NCI-H2081 treated with DMSO at 0.1 percent for 48 hours (cell line): ENCODE measurements around the gene CACNA1B.
"Not testable (repeated sequence)": the region's sequence is repeated elsewhere in the genome, so short reads cannot be mapped to it uniquely, and the experiment has no call there.

Source experiments
- DNase-seq: peaks from one replicate; lab custom pipeline; 2025; lab: John Stamatoyannopoulos, UW

The CACNA1B gene

DNA sequence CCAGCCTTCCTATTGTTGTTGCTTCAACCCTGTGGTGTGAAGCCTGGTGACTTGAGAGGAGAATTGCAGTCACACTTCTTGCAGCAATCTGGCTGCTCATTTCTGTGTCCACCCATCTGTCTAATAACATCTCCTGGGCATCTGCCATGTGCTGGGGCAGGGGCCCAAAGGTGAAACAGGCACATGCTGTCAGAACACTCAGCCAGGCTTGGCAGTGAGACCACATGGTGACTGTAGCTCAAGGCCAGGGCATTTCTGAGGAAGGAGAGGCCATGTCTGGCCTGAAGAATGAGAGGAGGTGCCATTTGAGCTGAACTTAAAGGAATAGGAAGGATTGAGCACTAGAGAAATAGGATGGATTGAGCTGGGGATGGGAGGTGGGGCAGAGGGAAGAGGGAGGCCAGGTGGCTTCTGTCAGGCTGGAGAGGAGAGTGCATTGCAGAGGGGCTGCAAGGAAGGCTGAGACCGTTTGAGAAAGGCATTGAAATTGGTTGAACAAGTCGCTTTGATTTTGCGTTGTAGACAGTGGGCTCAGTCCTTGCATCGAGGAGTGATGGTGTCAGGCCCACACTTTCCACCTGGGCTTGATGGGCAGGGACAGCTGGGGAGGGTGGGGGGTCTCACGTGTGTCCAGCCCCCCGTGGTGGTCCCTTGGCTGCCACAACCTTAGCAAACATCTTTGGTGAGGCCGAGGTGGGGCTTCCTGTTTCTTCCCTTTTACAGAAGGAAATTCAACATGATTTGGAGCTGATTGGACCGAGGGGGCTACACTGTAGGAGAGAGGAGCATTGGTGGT lies 222.4 kb downstream of the CACNA1B start:
- DNase-seq, result no peak

DNA sequence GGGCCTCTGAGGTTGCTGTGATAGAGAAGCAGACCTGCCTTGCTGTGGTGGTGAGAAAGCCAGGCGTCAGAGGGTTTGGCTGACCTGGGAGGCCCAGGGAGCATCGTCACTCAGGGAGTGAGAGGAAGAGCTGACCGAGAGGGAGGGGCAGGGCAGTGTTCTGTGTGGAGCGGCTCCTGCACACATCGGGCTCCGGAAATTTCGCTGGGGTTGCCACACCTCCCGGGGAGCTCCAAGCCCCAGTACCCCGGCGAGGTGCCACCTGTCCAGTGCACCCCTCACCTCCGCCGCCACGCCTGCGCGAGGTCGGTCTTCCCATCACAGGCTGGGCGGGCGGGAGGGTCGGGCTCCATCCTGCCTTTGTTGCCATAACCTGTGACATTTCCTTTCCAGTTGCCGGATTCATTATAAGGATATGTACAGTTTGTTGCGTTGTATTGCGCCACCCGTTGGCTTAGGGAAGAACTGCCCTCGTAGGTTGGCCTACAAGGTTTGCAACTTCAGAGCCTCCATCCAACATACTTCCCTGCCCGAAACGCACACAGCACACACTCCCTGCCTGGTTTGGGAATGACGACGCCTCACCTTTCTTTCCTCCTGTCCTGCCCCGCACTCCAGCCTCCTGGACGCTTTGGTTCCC lies 223.2 kb downstream of the CACNA1B start:
- DNase-seq, result no peak

DNA sequence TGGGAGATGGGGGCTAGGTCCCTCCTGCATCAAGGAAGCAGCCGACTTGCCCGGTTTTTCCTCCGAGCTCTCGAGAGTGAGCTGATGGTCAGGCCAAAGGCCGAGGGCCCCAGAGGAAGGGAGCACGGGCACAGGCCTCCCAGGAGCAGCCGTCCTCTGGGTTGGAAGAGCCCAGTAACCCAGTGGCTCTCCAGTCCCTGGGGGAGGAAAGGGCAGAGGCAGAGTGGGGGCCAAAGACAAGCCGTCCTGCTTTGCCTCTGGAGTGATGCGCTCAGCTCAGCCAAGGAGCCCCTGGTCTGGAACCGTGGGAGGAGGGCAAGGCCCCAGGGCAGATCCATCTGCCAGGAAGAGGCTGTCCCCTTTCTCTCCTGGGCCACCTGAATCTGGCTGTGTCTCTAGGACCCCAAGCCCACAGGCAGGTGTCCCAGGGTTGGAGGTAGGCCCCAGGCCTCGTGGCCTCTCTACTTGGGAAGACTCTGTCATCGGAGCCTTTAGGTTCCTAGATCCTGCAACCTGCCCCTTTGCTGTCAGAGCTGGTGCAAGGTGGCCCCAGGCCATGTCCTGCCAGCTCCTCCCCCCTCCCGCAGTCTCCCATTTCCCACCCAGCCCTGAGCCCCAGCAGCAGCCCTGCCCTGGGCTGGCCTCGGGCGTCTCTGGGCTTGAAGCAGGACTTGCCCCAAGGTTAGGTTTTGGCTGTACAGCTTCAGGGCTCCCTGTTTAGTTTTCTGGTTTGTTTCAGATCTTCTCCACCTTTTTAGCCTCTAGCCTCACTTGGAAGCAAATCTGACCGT lies 224.1 kb downstream of the CACNA1B start:
- DNase-seq, result no peak

DNA sequence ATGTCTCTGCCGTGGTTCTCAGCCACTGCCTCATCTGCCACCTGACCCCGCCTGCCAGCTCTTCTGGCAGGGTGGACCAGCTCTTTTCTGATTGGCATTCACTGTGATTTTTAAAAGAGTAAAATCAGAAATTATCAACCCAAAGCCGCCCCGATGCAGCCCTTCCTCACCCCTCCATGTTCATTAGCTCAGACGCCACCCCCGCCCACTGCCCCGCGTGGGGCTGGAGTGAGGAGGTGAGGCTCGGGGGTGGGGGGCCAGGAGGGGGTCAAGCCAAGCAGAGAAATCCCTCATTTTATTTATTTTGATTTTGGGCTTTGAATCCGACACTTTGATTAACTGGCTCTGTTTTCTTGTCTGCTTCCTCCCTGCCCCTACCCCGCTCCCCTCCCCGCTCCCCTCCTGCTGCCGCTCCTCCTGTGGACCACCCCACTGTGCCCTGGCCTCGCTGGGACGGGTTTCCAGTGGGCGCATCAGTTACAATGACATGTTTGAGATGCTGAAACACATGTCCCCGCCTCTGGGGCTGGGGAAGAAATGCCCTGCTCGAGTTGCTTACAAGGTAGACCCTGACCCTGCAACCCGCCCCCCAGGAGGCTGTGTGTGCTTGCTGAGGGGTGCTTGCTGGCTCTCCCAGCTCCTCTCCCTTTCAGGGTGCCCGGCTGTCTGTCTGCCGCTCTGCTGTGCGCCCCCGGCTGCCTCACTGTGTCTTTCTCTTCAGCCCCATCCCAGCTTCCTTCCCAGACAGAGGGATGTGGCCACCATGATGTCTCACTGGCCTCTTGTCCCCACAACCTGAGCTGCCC lies 224.9 kb downstream of the CACNA1B start:
- DNase-seq, result no peak

DNA sequence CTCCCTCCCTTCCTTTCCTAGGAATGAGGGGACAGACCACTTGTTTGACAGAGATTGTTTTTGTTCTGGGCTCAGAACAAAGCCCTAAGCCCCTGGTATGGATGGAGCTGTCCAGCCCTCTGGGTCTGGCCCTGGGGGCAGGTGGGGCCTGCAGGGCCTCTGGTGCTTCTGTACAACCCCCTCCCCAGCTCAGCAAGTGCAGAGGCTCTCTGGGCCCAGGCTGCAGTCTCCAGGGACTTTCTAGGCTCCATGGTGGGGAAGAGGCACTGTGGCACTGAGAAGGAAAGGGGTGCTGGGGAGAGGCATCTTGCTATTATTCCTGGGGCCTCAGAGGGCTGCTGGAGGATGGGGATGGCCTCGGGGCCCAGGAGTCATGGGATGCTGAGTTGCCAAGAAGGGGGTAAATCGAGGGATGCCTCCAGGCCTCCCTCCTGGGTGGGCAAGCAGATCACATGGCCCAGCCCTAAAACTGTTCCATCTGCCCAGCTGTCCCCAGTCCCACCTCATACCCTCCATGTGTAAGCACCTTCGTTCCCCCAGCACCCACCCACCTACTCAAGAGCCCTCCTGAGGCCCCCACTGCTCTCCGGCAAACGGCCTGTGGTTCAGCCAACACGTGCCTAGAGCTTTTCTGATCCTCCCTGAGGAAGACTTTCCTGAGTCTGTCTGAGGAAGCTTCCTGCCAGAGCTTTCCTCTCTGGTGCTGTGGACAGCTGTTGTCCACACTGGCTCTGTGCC lies 225.7 kb downstream of the CACNA1B start:
- DNase-seq, result no peak

DNA sequence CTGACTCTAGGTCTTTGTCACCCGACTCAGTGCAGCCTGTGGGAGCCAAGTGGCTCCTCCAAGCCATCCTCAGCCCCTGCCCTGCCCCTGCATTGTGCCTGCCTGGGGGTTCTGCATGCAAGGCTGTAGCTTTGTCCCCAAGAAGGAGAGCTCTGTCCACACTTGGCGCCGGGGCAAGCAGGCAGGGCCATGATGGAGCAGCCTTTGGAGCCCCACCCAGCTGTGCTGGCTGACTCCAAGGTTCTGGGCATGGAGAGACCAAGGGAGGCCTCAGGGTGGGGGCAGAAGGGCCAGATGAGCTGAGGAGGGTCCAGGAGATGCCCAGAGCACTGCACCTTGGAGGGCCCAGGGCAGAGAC lies 226.2 kb downstream of the CACNA1B start:
- DNase-seq, result no peak

DNA sequence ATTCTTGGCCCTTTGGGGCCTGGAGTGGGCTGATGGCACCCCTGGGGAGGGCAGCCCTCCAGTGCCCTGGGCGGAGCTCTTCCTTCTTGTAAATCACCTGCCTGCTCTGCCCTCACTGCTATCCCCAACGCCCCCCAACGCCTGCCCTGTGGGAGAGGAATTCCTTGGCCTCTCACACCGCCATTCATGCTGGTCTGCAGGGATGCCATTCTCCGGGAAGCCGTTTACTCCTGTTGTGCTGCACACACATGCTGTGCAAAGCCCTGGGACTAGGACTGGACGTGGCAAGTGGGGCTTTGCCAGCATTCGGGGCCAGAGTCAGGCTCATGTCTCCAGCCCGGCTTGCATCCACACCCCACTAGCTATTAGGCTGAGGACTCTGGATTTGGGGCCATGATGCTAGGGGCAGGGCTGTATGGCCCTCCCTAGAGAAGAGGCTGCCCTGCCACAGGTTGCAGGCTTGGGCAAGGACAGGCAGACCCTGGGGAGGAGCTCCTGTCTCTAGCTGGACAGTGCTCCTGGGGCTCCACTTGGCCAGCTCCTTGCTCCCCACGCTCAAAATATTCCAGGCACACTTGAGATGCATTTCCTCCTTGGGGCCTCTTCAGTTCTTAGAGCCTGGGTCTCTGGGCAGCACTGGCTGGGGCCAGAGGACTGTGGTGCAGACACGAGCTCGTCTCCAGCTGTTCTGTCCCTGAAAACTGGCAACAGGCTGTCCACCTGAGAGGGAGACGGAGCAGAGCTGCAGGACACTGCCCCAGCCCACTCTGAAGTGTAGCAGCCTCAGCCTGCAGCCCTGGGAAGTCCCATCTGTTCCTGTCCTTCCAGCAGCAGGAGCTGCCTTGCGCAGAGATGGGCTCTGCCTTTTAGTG lies 226.9 kb downstream of the CACNA1B start:
- DNase-seq, result no peak

DNA sequence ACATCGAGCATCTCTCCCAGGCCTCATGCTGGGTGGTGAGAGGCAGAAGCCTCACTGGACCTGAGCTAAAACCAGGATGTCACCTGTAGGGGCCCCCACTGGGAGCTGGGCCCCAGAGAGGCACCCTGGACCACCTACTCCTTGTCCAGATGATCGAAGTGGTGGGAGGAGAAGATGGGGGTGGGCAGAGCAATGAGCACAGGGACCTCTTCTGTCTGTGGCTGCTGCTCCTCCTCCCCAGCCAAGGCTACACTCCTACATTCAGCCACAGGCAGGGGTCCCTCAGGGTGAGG lies 227.5 kb downstream of the CACNA1B start:
- no peak for DNase-seq

DNA sequence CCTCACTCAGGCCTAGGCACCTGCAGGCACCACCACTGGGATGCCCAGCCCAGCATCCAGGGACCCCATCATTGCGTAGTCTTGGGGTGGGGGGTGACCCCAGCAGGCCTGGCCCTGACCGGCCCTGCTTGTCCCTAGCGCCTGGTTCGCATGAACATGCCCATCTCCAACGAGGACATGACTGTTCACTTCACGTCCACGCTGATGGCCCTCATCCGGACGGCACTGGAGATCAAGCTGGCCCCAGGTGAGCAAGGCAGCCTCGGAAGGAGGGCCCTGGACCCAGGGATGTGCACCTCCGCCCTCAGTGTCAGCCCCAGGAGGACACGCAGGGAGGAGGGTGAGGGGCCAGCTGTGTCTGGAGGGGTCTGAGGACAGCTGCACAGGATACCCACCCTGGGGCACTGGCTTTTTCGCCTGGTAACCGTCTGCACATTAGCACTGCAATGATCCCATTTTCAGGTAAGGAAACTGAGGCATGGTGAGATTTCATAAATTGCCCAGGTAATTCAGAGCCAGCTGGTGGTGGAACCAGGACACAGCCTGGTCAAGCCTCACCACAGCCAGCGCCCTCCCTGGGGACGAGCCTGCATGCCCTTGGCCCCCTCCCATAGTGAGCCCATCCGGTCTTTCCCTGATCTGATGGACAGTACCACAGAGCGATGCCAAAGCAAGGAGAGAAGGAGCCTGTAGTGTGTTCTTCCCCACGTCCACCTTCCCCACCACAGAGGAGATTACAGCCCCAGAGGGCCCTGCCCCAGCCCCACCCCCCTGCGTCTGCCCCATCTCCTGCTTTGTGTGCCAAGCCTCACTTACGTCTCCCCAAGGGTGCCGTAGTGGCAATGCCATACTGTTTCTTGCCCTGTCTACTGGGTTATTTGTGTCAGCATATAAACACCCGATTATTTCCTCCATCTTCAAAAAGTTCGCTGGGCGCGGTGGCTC lies 228.3 kb downstream of the CACNA1B start:
- no peak for DNase-seq

DNA sequence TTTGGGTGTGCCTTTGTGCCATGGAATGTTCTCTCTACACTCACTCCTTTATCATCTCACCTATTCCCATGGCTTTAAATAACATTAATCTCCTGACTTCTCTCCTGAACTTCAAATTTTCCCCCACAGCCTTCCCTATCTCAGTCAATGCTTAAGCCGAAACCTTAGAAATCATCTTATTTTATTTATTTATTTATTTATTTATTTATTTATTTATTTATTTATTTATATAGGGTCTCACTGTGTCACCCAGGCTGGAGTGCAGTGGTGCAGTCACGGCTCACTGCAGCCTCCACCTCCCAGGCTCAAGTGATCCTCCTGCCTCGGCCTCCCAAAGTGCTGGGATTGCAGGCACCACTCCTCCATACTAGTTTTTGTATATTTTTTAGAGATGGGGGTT lies 229.5 kb downstream of the CACNA1B start:
- DNase-seq, result not testable (repeated sequence)

DNA sequence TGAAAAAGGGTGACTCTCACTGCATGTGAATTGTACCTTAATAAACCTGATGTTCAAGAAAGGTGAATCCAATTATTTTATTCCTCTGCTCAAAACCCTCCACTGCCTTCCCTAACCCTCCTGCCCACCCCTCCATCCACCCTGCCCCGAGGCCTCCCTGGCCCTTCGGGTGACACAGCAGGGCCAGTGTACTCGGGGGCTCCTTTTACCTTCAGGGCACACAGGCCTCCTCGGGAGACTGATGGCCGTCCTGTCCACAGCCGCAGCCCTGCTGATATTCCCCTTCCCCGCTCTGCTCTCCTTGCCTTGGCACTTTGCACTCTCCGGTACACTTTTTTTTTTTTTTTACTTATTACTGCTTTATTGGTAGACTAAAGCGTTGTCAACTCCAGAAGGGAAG lies 234.0 kb downstream of the CACNA1B start:
- DNase-seq, result no peak

DNA sequence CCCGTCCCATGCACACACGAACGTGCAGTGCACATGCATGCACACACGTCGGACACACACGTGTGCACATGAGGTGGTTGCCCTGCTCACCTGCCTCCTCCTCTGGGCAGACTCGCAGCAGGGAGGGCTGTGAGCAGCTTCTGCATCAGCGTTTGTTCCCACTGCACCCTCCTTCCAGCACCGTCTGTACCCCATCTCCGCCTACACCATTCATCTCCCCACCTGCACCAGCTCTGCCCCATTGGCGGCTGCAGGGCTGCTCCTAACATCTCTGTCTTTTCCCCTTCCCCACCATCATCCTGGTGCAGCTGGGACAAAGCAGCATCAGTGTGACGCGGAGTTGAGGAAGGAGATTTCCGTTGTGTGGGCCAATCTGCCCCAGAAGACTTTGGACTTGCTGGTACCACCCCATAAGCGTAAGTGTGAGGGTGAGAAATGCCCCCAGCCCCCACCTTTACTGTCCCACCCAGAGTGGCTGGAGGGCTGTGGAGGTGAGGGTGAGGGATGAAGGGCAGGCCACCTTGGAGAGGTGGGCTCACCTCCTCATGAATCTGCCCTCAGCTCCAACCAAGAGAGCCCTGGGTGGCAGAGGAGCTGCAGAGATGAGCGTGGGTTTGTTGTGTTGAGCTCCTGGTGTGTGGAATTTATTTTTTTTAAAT lies 234.6 kb downstream of the CACNA1B start:
- DNase-seq, result no peak

DNA sequence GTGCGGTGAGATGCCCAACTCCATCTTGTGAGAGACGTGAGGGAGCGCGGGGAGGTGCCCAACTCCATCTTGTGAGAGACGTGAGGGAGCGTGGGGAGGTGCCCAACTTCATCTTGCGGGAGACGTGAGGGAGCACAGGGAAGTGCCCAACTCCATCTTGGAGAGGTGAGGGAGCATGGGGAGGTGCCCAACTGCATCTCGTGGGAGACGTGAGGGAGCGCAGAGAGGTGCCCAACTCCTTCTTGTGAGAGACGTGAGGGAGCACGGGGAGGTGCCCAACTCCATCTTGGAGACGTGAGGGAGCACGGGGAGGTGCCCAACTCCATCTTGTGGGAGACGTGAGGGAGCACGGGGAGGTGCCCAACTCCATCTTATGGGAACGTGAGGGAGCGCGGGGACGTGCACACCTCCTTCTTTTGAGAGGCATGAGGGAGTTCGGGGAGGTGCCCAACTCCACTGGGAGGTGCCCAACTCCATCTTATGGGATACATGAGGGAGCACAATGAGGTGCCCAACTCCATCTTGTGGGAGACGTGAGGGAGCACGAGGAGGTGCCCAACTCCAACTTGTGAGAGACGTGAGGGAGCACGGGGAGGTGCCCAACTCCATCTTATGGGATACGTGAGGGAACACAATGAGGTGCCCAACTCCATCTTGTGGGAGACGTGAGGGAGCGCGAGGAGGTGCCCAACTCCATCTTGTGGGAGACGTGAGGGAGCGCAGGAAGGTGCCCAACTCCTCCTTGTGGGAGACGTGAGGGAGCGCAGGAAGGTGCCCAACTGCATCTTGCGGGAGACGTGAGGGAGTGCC lies 235.4 kb downstream of the CACNA1B start:
- no peak for DNase-seq

DNA sequence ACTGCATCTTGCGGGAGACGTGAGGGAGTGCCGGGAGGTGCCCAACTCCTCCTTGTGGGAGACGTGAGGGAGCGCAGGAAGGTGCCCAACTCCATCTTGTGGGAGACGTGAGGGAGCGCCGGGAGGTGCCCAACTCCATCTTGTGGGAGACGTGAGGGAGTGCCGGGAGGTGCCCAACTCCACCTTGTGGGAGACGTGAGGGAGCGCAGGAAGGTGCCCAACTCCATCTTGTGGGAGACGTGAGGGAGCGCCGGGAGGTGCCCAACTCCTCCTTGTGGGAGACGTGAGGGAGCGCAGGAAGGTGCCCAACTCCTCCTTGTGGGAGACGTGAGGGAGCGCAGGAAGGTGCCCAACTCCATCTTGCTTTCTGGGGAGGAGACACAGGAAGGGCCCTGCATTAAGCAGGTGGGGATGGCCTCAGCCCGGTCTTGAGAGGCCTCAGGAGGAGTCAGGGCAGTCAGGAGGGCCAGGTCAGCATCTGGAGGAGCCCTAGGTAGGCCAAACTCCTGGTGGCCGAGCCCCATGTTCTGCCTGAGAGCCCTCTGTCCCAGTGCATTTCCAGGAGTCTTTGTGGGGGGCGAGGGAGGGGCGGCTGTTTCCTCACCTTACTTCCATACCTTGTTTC lies 236.2 kb downstream of the CACNA1B start:
- not testable (repeated sequence) for DNase-seq

DNA sequence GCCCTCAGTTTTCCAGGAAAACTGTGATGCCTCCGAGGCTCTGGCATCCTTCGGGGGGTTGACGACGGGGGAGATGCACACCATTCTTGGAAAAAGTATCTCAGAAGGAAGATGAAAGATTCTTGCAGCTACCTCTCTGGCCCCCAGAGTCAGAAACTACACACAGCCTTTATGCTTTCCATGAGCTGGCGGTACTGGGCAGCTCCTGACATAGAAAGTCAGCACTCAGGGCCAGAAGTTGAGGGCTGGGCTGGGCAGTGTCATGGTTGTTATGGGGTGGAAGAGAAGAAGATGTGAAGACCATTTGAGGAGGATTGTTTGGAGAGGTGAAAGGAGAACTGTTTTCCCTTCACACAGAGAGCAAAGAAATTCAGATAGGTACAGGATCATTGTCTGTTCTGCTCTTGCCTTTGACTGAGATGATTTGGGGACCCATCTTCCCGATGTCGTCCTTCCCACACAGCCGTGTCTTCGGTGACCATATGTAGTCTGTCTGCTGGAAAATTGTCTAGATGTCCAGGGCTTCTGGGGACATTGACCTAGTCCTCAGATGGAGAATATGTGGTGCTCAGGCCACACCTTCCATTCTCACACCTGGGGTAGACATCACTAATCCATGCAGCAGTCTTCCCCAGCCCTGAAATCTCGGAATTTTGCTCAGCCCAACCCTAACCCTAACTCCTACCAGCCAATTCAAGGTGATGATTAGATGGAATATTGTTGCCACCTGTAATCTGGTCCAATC lies 237.1 kb downstream of the CACNA1B start:
- DNase-seq, result no peak

DNA sequence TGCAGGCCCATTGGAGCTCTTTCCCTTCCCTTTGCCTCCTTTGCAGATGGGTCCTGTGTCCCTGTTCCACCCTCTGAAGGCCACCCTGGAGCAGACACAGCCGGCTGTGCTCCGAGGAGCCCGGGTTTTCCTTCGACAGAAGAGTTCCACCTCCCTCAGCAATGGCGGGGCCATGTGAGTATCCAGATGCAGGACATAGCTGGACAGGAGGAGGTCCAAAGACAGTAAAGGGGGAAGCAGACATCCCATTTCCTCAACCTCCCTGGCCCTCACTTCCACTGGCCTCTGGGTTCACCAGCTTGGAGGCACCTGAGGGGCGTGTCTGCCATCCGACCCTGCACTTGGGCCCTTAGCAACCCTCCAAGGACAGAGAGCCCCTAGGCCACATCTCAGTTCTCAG lies 237.9 kb downstream of the CACNA1B start:
- no peak for DNase-seq

DNA sequence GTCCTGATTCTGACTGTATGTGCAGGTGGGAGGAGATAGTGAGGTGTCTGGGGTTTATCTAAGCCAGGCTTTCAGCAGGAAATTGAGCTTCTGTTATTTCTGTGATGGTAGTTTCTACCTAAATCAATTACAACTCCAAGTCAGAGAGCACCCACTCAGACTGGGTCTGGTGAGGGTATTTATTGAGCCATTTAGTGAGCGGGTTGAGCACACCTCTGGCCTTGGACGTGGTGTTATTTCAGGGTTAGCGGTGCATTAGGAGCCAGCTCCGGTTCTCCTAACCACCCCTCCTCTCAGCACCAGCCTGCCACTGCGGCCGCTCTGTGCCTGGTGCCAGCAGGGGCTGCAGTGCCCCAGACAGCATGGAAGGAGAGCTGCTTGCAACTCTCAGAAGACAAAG lies 238.9 kb downstream of the CACNA1B start:
- DNase-seq, result no peak
